GM06990 (cell line): ENCODE results near the gene CPD.
"Not testable (repeated sequence)": the region's sequence is repeated elsewhere in the genome, so short reads cannot be mapped to it uniquely, and the experiment has no call there.

Experiments
- DNase-seq: peaks from one replicate; pipeline ENCODE4 v3.0.0-alpha.2; 2011; ENCODE audit not compliant: insufficient read length; ENCODE audit errors: extremely low read depth
- H3K27me3 ChIP-seq: replicated peaks from 2 replicates; pipeline ENCODE4 v1.6.0; 2011; ENCODE audit warnings: low read length; ENCODE audit not compliant: control insufficient read depth, insufficient read depth
- H3K36me3 ChIP-seq: 2 replicates; pipeline ENCODE4 v1.5.1; 2011; ENCODE audit warnings: low read length; ENCODE audit not compliant: control insufficient read depth, insufficient read depth
- H3K4me3 ChIP-seq: replicated peaks from 2 replicates; pipeline ENCODE4 v1.5.1; 2011; ENCODE audit warnings: low read depth, mild to moderate bottlenecking, control low read depth, low read length
- TF ChIP-seq, protein P1 (sequence below): IDR thresholded peaks from 2 replicates; pipeline ENCODE4 v1.5.1; 2011; ENCODE audit warnings: low read length, control low read depth, mild to moderate bottlenecking, inconsistent platforms; ENCODE audit not compliant: insufficient read depth, poor library complexity, severe bottlenecking

CPD gene

DNA sequence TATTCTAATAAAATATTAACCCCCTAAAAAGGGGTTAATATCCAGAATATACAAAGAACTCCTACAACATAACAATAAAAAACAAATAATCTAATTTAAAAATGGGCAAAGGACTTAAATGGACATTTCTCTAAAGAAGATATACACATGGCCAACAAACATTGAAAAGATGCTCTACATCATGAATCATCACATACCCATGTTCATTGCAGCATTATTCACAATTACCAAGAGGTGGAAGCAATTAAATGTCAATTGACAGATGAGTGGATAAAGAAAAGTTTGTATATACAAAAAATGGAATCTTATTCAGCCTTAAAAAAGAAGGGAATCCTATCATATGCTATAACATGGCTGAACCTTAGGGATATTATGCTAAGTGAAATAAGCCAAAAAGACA is 36.8 kb downstream of the CPD start:
- Histone ChIP-seq H3K36me3 (no peaks in the 10 kb centered on the region), H3K4me3 (no peak overlapping the region), H3K27me3 (no peaks in the 10 kb centered on the region)
- TF ChIP-seq, protein P1, sequence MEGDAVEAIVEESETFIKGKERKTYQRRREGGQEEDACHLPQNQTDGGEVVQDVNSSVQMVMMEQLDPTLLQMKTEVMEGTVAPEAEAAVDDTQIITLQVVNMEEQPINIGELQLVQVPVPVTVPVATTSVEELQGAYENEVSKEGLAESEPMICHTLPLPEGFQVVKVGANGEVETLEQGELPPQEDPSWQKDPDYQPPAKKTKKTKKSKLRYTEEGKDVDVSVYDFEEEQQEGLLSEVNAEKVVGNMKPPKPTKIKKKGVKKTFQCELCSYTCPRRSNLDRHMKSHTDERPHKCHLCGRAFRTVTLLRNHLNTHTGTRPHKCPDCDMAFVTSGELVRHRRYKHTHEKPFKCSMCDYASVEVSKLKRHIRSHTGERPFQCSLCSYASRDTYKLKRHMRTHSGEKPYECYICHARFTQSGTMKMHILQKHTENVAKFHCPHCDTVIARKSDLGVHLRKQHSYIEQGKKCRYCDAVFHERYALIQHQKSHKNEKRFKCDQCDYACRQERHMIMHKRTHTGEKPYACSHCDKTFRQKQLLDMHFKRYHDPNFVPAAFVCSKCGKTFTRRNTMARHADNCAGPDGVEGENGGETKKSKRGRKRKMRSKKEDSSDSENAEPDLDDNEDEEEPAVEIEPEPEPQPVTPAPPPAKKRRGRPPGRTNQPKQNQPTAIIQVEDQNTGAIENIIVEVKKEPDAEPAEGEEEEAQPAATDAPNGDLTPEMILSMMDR = no peak
- DNase-seq = no peak

DNA sequence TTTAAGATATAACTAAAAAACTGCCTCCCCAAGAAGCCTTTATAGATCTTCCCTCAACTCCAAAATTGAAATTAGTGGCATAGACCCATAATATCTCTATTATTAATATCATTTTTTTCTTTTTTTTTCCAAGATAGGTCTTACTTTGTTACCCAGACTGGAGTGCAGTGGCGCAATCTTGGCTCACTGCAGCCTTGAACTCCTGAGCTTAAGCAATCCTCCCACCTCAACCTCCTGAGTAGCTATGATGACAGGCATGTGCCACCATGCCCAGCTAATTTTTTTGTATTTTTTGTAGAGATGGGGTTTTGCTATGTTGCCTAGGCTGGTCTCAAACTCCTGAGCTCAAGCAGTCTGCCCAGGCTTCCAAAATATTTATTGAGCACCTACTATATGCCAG is 39.3 kb downstream of the CPD start:
- not testable (repeated sequence) for H3K36me3 ChIP-seq, DNase-seq, H3K27me3 ChIP-seq

DNA sequence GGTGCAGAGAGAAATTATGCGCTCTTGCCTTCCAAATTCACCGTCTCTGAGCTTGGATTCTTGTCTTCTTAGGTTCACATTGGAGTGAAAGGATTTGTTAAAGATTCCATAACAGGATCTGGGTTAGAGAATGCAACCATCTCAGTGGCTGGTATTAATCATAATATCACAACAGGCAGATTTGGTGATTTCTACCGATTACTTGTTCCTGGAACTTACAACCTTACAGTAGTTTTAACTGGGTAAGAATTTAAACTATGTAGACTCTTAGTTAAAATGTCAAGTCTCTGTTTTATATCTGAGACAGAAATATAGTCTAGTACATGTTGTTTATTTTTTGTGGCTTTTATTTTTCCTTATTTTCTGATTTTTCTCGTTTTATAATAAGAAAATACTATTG is 42.9 kb downstream of the CPD start:
- Histone ChIP-seq H3K4me3 (no peak overlapping the region), H3K36me3 (no peaks in the 10 kb centered on the region), H3K27me3 (no peaks in the 10 kb centered on the region)
- TF ChIP-seq, protein P1 = no peak
- DNase-seq = no peak

More for the DNA sequence above, 39.3 kb downstream of the CPD start:
- not testable (repeated sequence) for H3K4me3 ChIP-seq

DNA sequence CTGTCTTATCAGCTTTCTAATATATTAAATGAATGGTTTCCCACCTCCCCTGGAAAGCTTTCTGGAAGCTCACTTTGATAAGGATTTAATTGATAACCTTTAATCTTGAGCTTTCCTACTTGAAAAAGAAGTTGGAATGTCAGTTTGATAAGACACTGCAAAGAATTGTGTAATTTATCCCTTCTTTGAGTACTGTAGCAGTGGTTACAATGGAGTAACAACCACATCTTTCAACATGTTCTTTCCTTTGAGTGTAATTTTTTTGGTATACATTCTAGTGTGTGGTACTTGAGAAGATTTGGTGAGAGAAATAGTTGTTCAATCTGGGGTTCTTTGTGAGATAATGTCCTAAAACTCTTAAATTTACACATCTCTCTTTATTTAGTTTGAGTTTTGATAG is 43.4 kb downstream of the CPD start:
- DNase-seq = no peak
- TF ChIP-seq, protein P1 = no peak
- Histone ChIP-seq H3K36me3 (no peaks in the 10 kb centered on the region), H3K27me3 (no peaks in the 10 kb centered on the region), H3K4me3 (no peak overlapping the region)

DNA sequence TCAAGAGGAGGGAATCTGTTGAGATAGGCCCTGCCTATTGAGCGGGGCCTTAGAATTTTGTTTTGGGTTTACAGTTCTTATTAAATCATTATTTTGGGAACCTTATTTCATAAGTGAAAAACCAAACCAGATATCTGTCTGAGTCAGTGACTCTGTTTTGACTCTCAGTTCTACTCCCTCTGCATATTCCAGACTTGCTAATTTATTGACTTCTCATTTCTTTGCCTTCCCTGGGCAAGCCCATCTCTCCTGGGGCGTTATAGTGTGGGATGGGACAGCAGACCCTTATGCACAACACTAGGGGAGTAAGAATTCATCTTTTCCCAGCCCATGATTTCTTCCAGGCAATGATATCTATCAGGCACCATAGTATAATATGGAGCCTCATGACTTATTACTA is 45.7 kb downstream of the CPD start:
- H3K36me3 ChIP-seq = no peaks in the 10 kb centered on the region
- no peaks in the 10 kb centered on the region for H3K27me3 ChIP-seq
- TF ChIP-seq, protein P1 = no peak
- DNase-seq = no peak
- no peak overlapping the region for H3K4me3 ChIP-seq

DNA sequence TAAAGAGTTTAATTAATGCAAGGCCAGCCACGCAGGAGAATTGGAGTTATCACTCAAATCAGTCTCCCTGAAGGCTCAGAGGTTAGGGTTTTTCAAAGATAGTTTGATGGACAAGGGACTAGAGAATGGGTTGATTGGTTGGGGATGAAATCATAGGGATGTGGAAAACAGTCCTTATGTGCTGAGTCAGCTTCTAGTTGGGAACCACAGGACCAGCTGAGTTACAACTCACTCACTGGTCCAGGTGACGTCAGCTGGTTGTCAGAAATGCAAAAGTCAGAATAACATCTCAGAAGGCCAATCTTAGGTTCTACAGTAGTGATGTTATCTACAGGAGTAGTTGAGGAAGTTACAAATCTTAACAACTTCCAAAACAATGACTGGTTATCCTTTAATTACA is 47.6 kb downstream of the CPD start:
- Histone ChIP-seq H3K4me3 (no peak overlapping the region), H3K27me3 (no peaks in the 10 kb centered on the region), H3K36me3 (no peaks in the 10 kb centered on the region)
- no peak for DNase-seq
- TF ChIP-seq, protein P1 = no peak
